GM12891 (cell line): Measurements from ENCODE around the gene LOXHD1.

Experiments used
- POLR2A ChIP-seq: IDR thresholded peaks from 2 replicates; pipeline ENCODE4 v1.6.1; 2011; ENCODE audit warnings: low read depth, low read length, control low read depth
- POLR2AphosphoS5 ChIP-seq: IDR thresholded peaks from 2 replicates; pipeline ENCODE4 v1.6.1; 2011; ENCODE audit warnings: low read depth, low read length, control low read depth

DNA sequence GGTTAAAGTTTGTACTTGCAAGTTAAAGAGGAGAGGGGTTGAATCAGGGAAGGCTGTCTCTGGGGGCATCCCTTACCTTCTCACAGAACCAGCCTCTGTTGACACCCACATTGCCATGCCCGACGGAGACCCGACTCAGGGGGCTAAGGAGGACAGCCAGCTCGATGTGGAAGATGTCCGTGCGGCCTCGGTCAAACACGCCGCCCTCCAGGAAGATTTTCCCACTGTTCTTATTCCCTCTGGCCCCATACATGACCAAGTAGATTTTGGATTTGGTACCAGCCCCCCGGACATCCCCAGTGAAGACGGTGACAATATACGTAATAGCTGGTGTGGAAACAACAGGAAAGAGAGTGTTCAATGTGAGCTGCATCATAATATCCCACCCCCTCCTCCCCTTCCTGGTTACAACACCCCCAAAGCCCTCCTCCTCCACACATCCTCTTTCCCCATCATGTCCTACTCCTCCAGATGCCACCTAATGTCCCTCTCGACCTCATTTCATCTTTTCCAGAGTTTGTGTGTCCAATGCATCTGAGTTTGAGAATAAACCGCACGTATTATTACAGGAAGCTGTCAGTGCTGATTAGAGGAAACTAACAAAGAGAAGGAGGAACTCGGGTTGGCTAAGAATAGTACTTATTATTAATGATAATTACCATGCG is 55.7 kb downstream of the LOXHD1 start:
- TF ChIP-seq POLR2AphosphoS5, result no peak
- no peak for TF ChIP-seq POLR2A
